Coronary artery (tissue), 2 donors: ENCODE data around the gene SLIT3.

Experiments used
- DNase-seq: peaks from one replicate; pipeline ENCODE4 v3.0.0-alpha.2; 2017; ENCODE audit warnings: low spot score
- H3K27ac ChIP-seq, 2 donors: fragments of 200-600 bp; sonication (generic); one replicate each; pipeline ENCODE4 v1.5.1; 2016 to 2019
- H3K4me3 ChIP-seq: fragments of 200-600 bp; sonication (generic); 2 replicates; pipeline ENCODE4 v1.5.1; 2016; ENCODE audit warnings: mild to moderate bottlenecking, moderate library complexity
- TF ChIP-seq, protein P1 (sequence below): fragments of 200-600 bp; sonication (generic); IDR thresholded peaks from one replicate; pipeline ENCODE4 v1.5.1; 2019; ENCODE audit warnings: antibody characterized with exemption

SLIT3 gene

DNA sequence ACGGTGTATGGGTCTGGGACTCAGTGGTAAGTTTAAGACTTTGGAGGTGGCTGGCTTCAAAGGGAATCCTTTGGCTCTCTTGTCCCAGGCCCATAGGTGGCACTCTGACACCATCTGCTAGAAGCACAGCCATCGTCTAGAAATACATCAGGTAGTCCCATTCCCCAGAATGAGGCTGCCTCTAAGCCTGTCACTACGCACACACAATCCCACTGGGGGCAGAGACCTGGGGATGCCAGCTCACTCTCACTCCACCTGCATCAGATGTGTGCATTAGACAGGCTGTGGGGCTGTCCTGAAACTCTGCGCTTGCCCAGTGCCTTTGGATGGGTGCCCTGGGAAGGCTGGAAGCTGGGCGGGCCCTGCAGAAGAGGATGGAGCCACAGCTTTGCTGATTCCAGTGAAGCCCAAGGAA is 594.3 kb downstream of the SLIT3 start:
- TF ChIP-seq, protein P1, sequence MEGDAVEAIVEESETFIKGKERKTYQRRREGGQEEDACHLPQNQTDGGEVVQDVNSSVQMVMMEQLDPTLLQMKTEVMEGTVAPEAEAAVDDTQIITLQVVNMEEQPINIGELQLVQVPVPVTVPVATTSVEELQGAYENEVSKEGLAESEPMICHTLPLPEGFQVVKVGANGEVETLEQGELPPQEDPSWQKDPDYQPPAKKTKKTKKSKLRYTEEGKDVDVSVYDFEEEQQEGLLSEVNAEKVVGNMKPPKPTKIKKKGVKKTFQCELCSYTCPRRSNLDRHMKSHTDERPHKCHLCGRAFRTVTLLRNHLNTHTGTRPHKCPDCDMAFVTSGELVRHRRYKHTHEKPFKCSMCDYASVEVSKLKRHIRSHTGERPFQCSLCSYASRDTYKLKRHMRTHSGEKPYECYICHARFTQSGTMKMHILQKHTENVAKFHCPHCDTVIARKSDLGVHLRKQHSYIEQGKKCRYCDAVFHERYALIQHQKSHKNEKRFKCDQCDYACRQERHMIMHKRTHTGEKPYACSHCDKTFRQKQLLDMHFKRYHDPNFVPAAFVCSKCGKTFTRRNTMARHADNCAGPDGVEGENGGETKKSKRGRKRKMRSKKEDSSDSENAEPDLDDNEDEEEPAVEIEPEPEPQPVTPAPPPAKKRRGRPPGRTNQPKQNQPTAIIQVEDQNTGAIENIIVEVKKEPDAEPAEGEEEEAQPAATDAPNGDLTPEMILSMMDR: peak; percentile 41
- Histone ChIP-seq H3K4me3 (no peak overlapping the region), H3K27ac (no peak overlapping the region)
- DNase-seq: no peak

DNA sequence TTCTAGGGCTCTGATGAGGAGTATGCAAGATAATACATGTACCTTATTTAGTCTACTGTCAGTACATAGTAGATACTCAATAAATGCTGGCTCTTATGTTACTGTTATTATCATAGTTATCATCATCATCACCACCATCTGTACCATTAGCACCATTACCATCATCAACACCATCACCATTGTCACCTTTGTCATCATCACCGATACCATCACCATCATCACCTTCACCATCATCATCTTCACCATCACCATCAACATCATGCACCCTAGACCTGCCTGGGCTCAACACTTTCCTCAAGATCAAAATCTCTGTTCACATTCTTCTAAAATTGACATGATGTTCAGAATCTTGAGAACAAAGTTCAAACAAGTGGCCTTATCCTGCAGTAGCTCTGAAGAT is 595.6 kb downstream of the SLIT3 start:
- TF ChIP-seq, protein P1: no peak
- Histone ChIP-seq H3K4me3 (no peak overlapping the region), H3K27ac (no peak overlapping the region)
- no peak for DNase-seq

DNA sequence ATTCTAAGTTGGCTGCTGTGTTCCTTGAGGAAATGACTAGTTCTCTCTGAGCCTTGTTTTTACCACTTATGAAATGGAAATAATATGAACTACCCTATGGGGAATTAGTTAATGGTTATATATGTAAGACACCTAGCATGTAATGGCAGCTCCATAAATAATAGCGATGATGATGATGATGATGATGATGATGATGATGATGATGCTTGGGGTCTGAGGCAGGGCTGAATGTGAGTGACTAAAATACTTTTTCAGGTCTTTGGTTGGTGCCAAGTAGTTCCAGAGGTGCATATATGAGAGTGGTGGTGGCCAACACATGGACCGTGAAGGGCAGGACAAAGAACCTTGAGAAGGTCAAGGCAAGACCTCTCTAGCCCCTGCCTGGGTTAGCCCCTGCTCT is 598.4 kb downstream of the SLIT3 start:
- Histone ChIP-seq H3K4me3 (no peak overlapping the region), H3K27ac (no peak overlapping the region)
- TF ChIP-seq, protein P1: no peak
- DNase-seq: no peak

DNA sequence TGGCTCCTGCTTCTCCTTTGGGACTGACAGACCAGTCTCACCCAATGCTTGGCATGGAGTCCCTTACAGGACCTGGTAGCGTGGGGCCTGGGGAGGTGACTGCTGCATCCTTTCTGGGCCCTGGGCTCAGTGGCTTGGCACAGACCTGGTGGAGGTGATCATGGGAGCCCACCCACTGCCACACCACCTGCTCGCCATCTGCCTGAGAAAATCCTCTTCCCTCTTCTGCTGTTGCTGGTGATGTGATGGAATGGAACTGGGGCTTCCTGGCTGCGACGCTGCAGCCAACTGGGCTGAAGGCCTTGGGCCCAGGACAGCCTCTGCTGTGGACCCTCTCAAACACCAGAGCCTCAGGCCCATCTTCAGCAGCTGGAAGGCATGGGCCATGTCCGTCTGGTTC is 599.3 kb downstream of the SLIT3 start:
- TF ChIP-seq, protein P1: no peak
- Histone ChIP-seq H3K4me3 (no peak overlapping the region), H3K27ac (no peak overlapping the region)
- DNase-seq: no peak

DNA sequence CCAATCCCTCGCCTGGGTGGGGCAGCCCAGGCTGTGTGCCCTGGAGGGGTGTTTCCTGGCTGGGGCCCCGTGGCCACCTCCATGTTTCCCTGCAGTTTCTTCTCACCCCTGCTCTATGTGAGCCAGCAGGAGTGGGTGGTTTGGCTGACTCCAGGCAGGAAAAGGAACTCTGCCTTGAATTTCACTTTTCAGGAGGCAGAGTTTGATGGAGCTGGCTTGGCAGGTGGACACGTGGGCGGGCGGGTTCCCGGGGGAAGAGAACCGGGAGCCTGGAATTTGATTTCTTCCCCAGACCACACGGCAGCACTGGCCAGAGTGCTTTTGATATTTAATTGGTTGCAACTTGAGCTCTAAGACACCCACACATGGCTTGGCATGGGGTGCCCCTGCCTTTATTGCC is 601.9 kb downstream of the SLIT3 start:
- no peak for DNase-seq
- no peak overlapping the region for H3K4me3 ChIP-seq
- TF ChIP-seq, protein P1: no peak
- H3K27ac ChIP-seq: peak overlapping the region in 1 of 2 donors; percentile 50

DNA sequence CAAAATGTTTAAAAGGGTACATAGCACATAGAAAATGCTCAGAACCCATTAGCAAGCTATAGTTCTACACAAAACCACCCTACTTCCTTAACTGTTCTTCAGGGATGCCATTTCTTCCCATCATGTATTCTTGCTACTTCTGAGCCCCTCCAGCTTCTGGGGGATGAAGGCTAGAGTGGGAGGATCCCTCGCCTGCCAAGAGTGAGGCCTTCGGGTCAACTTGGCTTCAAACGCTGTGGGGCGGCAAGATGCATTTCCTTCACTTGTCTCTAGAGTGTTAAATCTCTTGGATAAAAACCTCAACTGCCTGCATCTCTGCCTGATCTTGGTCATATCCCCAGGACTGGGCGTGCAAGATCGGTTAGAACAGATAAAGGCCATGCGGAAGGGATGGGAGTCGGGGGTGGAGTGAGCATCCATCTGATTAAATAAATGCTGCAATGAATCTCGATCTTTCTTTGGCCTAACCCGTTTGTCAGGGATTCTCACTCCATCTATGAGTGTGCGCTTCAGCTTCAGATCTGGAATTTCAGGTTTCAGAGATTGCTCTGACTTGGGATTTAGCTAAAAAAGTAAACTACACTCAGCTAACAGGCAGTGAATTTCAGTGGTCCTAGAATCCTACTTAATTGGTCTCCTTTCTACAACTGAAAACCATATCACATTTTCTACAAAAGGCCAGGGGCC is 603.8 kb downstream of the SLIT3 start:
- H3K4me3 ChIP-seq: no peak overlapping the region
- DNase-seq: no peak
- H3K27ac ChIP-seq: peak overlapping the region in 1 of 2 donors; percentile 47
- TF ChIP-seq, protein P1: no peak

DNA sequence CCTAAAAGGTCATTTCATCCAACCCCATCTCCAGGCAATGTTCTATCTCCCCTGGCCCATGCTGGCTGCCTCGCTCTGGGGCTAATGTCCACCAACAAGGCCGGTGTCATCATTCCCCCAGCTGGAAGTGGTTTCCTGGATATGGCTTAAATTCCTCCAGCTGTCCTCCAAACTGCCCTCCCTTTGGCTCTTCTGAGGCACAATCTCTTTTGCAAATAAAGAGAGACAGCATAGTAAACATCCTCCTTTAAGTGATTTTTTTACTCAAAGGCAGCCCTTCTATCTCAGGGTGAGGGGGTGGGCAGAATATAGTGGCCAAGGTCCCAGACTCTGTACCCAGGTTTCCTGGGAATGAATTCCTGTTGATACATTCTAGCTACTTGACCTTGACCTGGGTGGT is 604.3 kb downstream of the SLIT3 start:
- TF ChIP-seq, protein P1: no peak
- no peak overlapping the region for H3K4me3 ChIP-seq
- H3K27ac ChIP-seq: peak overlapping the region in 1 of 2 donors; percentile 47
- DNase-seq: no peak
